GM19463 (cell line): Measurements from ENCODE around the gene PRDM2.

ENCODE experiments used
- ATAC-seq: cut with Tn5 transposase; IDR thresholded peaks from one replicate; pipeline ENCODE4 v1.9.1; 2021; ENCODE audit warnings: mild to moderate bottlenecking, moderate library complexity; ENCODE audit not compliant: unreplicated experiment

Gene PRDM2

DNA sequence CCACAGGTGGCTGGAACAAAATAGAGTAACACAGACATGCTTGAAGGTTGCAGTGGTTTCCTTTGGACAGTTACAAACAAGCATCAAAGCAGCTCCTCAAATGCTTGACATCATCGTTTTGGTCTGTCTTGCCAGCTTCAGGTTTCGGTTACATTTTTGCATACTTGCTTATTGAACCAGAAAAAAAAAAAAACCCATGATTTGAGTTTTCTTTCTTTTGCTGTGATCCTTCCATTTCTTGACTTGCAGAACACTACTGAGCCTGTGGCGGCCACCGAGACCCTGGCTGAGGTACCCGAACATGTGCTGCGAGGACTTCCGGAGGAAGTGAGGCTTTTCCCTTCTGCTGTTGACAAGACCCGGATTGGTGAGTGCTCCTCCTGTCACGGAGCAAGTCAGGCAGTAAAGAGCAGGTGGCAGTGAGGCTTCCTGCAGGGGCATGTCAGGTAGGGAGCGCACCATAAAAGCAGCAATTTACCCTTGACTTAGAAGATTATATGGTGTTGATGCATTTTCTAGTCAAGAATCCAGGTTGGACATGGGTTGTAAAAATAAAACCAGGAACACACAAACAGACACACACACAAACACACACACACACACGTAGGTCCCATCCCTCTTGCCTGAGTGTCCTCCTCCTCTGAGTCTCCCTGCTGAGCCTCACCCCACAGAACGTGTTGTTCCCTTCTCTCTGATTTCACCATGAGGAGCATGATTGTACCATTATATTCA lies 30.9 kb downstream of the PRDM2 start:
- ATAC-seq: peak; percentile 92

- ATAC-seq: no peak
These were observed 31.9 kb downstream of the PRDM2 start for GRCh38 chr1:13731897-13732296.

GRCh38 chr1:13732971-13733667 lies 33.1 kb downstream of the PRDM2 start:
- ATAC-seq: no peak

DNA sequence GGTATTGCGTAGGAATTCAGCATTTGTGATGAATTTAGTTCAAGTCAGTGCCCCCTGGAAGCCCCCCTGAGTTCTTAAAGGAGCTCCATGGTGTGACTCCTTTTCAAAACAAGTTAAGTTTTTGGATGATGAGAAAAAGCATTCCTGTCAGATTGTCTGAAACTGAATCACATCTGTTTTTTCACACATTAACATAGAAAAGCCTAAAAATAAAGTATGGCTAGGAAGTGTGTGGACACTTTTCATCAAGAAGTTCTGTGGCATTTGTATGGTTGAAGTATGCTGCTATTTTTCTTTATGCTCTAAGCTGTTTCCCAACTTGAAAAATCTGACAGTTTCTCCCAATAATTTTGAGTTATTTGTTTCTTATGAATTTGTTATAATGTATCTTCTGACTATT lies 33.7 kb downstream of the PRDM2 start:
- no peak for ATAC-seq

GRCh38 chr1:13735168-13735930 lies 35.4 kb downstream of the PRDM2 start:
- no peak for ATAC-seq

- no peak for ATAC-seq
These were observed 37.4 kb downstream of the PRDM2 start for GRCh38 chr1:13737398-13737797.

GRCh38 chr1:13746342-13746741 lies 46.4 kb downstream of the PRDM2 start:
- no peak for ATAC-seq

DNA sequence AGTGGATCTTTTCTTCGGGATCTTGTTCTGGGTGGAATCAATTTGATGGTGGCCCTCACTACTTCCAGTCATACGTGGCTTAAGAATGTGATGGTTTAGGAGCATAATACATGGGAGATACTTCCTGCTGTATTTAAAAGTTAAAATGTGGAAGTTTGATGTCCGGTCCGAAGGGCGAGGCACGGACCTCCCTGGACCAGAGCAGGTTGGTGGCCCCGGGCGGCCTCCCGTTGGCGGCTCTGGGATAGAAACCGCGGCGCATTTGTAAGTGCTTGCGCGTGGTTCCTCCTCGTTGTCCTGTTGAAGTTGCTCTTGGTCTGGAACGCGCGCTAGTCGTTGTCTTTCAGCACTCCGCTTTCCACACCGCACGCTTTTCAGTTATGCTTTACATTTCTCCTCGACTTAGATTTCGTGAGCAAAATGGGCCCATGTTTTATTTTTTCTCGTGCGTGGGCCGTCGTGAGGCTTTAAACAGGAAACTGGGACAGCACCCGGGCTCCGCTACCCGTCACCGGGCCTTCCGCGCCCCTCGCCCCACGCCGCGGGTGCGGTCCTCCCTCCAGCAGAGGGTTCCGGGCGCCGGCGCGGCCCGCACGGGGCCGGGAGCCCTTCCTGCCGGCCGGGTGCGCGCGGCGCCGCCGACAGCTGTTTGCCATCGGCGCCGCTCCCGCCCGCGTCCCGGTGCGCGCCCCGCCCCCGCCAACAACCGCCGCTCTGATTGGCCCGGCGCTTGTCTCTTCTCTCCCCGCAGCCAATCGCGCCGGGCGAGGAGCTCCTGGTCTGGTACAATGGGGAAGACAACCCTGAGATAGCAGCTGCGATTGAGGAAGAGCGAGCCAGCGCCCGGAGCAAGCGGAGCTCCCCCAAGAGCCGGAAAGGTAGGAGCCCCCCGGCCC lies 48.9 kb downstream of the PRDM2 start:
- ATAC-seq: peak; percentile 81

GRCh38 chr1:13749543-13750341 lies 49.8 kb downstream of the PRDM2 start:
- ATAC-seq: peak; percentile 28

- no peak for ATAC-seq
These were observed 51.5 kb downstream of the PRDM2 start for GRCh38 chr1:13751458-13751871.

DNA sequence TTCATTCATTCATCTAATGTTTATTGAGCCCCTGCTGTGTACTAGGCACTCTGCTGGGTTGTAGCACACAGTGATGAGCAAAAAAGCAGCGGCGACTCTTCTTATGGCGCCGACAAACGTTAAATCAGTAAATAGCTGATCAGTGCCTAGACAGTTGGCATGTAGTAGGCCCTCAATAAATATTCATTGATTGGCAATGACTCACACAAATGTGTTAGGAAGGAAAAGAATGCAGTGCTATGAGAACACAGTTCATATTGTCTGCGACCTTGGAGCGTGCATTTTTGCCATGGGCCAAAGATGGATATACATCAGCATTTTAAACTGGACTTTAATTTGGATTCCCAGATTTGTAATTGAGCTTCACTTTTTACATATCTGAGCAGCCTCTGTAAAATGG lies 52.0 kb downstream of the PRDM2 start:
- no peak for ATAC-seq

- ATAC-seq: no peak
These were observed 52.9 kb downstream of the PRDM2 start for GRCh38 chr1:13752852-13753251.

- ATAC-seq: no peak
These were observed 53.8 kb downstream of the PRDM2 start for GRCh38 chr1:13753636-13754402.

- no peak for ATAC-seq
These were observed 54.6 kb downstream of the PRDM2 start for GRCh38 chr1:13754510-13755103.

- ATAC-seq: no peak
These were observed 56.7 kb downstream of the PRDM2 start for GRCh38 chr1:13756557-13757315.

DNA sequence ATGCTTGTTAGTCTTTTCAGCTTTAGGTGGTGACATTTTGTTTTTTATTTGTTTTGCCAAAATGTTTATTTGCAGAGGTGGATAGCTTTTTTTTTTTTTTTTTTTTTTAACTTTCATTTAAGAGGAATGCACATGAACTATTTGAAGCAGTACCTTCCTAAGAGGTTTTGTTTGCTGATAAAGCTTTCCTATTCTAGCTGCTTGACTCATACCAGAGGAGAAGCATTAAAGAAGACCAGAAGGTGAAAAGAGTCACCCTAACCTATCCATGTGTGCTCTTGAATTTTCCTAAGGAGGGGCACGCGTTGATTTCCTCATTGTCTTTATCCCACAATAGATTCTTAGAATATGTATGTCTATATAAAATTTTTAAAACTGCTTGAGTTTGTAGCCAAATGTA lies 57.7 kb downstream of the PRDM2 start:
- ATAC-seq: no peak

DNA sequence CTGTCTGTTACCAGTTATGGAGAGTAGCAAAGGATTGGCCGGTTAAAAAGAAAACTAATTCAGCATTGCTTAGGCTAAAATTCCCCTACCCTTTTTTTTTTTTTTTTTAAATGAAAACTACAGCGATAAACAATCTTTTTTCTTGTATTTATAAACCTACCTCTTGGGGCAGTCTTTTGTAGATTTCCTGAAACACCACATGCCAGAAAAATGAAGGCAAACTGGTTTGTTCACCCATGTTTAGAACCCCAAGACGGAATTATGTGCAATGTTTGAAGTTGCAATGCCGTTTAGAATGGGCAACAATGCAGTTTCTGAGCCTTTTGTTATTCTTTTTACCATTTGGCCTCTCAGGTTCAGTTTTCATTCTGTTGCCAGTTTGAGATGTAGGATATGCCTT lies 59.1 kb downstream of the PRDM2 start:
- no peak for ATAC-seq

- no peak for ATAC-seq
These were observed 60.4 kb downstream of the PRDM2 start for GRCh38 chr1:13760340-13760739.
